Fibroblast of peridontal ligament (primary cell): ENCODE measurements around the gene TRAPPC4.
A peak's percentile ranks its signal among the peaks of the same experiment; 100 is the strongest.
"Not testable (repeated sequence)": the region's sequence is repeated elsewhere in the genome, so short reads cannot be mapped to it uniquely, and the experiment has no call there.

ENCODE experiments used
- DNase-seq: peaks from one replicate; pipeline ENCODE4 v3.0.0-alpha.2; 2010; ENCODE audit errors: extremely low read depth

Gene TRAPPC4

GRCh38 chr11:119033421-119033820 lies 14.9 kb downstream of the TRAPPC4 start:
- DNase-seq: not testable (repeated sequence)

GRCh38 chr11:119034813-119035212 lies 16.2 kb downstream of the TRAPPC4 start:
- DNase-seq: no peak

- DNase-seq: no peak
These were observed 20.3 kb downstream of the TRAPPC4 start for GRCh38 chr11:119038884-119039283.

- DNase-seq: not testable (repeated sequence)
These were observed 20.9 kb downstream of the TRAPPC4 start for GRCh38 chr11:119039471-119039870.

GRCh38 chr11:119041821-119042514 lies 23.4 kb downstream of the TRAPPC4 start:
- DNase-seq: no peak

- DNase-seq: no peak
These were observed 24.4 kb downstream of the TRAPPC4 start for GRCh38 chr11:119042927-119043326.

- no peak for DNase-seq
These were observed 26.1 kb downstream of the TRAPPC4 start for GRCh38 chr11:119044708-119045107.

GRCh38 chr11:119046489-119046888 lies 27.9 kb downstream of the TRAPPC4 start:
- DNase-seq: no peak

GRCh38 chr11:119047205-119047604 lies 28.6 kb downstream of the TRAPPC4 start:
- no peak for DNase-seq

GRCh38 chr11:119048644-119049043 lies 30.1 kb downstream of the TRAPPC4 start:
- no peak for DNase-seq

GRCh38 chr11:119049081-119049480 lies 30.5 kb downstream of the TRAPPC4 start:
- DNase-seq: no peak

GRCh38 chr11:119051440-119052162 lies 33.0 kb downstream of the TRAPPC4 start:
- no peak for DNase-seq

- DNase-seq: no peak
These were observed 33.7 kb downstream of the TRAPPC4 start for GRCh38 chr11:119052163-119052814.

- no peak for DNase-seq
These were observed 35.9 kb downstream of the TRAPPC4 start for GRCh38 chr11:119054418-119054817.

GRCh38 chr11:119055901-119056300 lies 37.3 kb downstream of the TRAPPC4 start:
- peak; percentile 58 for DNase-seq

GRCh38 chr11:119056421-119056999 lies 37.9 kb downstream of the TRAPPC4 start:
- no peak for DNase-seq

- peak; percentile 90 for DNase-seq
These were observed 38.6 kb downstream of the TRAPPC4 start, which contains the start of gene HYOU1 for GRCh38 chr11:119057000-119057769. Gene HYOU1, minus strand, starts transcription at chr11:119057205. Its CDS starts 1,045 bp downstream, at chr11:119056160.

GRCh38 chr11:119059128-119059527 lies 40.6 kb downstream of the TRAPPC4 start:
- DNase-seq: not testable (repeated sequence)

- DNase-seq: no peak
These were observed 42.7 kb downstream of the TRAPPC4 start for GRCh38 chr11:119061256-119061655.

- DNase-seq: peak; percentile 81
These were observed 44.2 kb downstream of the TRAPPC4 start for GRCh38 chr11:119062779-119063178.

- peak; percentile 36 for DNase-seq
These were observed 46.8 kb downstream of the TRAPPC4 start for GRCh38 chr11:119065369-119065768.
